Right ventricle myocardium inferior (tissue), 1 donor: ENCODE data around the gene EMD. TPM values are rescaled to one million over a fixed set of nuclear protein-coding genes. Genes with fewer than 3 reads are reported as not detected.
"Not testable (repeated sequence)": the region's sequence is repeated elsewhere in the genome, so short reads cannot be mapped to it uniquely, and the experiment has no call there.

Experiments used
- ATAC-seq: fragments of 200-7000 bp; cut with Tn5 transposase; one replicate; pipeline ENCODE4 v1.9.1; 2020; ENCODE audit warnings: mild to moderate bottlenecking, moderate library complexity
- DNase-seq: peaks from one replicate; pipeline ENCODE4 v3.0.0; 2021; ENCODE audit errors: missing footprints
- intact Hi-C: fragments of 100-400 bp; cut with DNase I; formaldehyde crosslinking; loops from one replicate; pipeline ENCODE4 v1.11.0; 2022
- total RNA-seq: library from RNA; stranded (reverse); fragmentation: NEBNext Ultra II Directional; extraction: Animal tissue kit (Norgen Biotek cat#: 25700); gene quantifications from one replicate; pipeline ENCODE4 v1.2.1, GENCODE V29; 2021
- donor health status: DM: no; HTN: yes; CAD: no; lungs with severe emphysema.

EMD gene
- total RNA-seq, 1 donor from 2014 or later, result 51.1 TPM

DNA sequence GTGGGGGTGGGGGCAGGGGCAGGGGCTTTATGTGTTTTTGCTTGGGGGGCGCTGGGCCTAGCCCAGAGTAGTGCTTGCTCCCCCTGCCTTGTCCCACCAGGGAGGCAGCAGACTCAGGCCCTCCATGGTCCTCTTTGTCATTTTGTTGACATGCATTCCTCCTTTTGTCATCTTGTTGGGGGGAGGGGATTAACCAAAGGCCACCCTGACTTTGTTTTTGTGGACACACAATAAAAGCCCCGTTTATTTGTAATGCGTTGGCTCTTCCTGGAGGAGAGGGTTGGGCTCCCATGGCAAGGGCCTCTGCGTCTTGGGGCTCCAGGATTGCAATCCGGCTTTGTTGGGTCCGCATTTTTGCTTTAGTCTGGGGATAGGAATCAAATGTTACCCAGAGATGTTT is 2.2 kb downstream of the EMD start:
- DNase-seq, result no peak
- intact Hi-C loops, result loop anchor here (10.0 kb wide), 1 partner anchor 366 kb away; the partner anchor contains the start of gene IRAK1
- no peak for ATAC-seq

- intact Hi-C loops, result loop anchor here (10.0 kb wide), 1 partner anchor 368 kb away; the partner anchor contains the start of gene IRAK1
- DNase-seq, result no peak
- ATAC-seq, result no peak
Observed at GRCh38 chrX:154382483-154383069, 3.5 kb downstream of the EMD start.

- no peak for DNase-seq
- intact Hi-C loops, result loop anchor here (10.0 kb wide), 1 partner anchor 369 kb away; the partner anchor contains the start of gene IRAK1
- no peak for ATAC-seq
Observed at GRCh38 chrX:154383359-154384283, 4.5 kb downstream of the EMD start.

- ATAC-seq (no peak), DNase-seq (no peak)
- intact Hi-C loops, result loop anchor here (10.0 kb wide), 1 partner anchor 370 kb away; the partner anchor contains the start of gene IRAK1
Observed at GRCh38 chrX:154384284-154384892, 5.3 kb downstream of the EMD start.

GRCh38 chrX:154388094-154388493 is 9.0 kb downstream of the EMD start:
- ATAC-seq, result peak; percentile 19
- intact Hi-C loops, result loop anchor here (10.0 kb wide), 1 partner anchor 373 kb away; the partner anchor contains the start of gene IRAK1
- DNase-seq, result not testable (repeated sequence)

- DNase-seq, result not testable (repeated sequence)
- intact Hi-C loops, result loop anchor here (10.0 kb wide), 1 partner anchor 374 kb away; the partner anchor contains the start of gene IRAK1
- ATAC-seq, result peak; percentile 0
Observed at GRCh38 chrX:154388649-154389048, 9.6 kb downstream of the EMD start.

- peak; percentile 93 for ATAC-seq
- intact Hi-C loops, result loop anchor here (10.0 kb wide), 1 partner anchor 375 kb away; the partner anchor contains the start of gene IRAK1
Observed at GRCh38 chrX:154389812-154390747, 11.0 kb downstream of the EMD start.

GRCh38 chrX:154396363-154396762 is 17.3 kb downstream of the EMD start:
- ATAC-seq, intact Hi-C loops, DNase-seq: not testable (repeated sequence)

More at GRCh38 chrX:154389812-154390747, 11.0 kb downstream of the EMD start:
- not testable (repeated sequence) for DNase-seq

- DNase-seq, result peak; percentile 86
- peak; percentile 88 for ATAC-seq
- intact Hi-C loops, result no loop called here
Observed at GRCh38 chrX:154396973-154397887, 18.1 kb downstream of the EMD start.

GRCh38 chrX:154397888-154398667 is 19.0 kb downstream of the EMD start, which contains the start of gene RPL10:
RPL10 (plus strand) TSS chrX:154398377; CDS start chrX:154398520, 143 bp downstream.
- ATAC-seq (peak; percentile 92), DNase-seq (peak; percentile 97)
- intact Hi-C loops, result no loop called here

- intact Hi-C loops, result loop anchor here (1.0 kb wide), 1 partner anchor 10 kb away; the partner anchor contains the start of gene DNASE1L1
- peak; percentile 94 for DNase-seq
- ATAC-seq, result peak; percentile 55
Observed at GRCh38 chrX:154398668-154399526, 19.8 kb downstream of the EMD start.

GRCh38 chrX:154399527-154400368 is 20.7 kb downstream of the EMD start:
- intact Hi-C loops, result loop anchor here (1.0 kb wide), 1 partner anchor 10 kb away; the partner anchor contains the start of gene DNASE1L1
- no peak for DNase-seq
- ATAC-seq, result no peak

GRCh38 chrX:154400369-154400817 is 21.3 kb downstream of the EMD start:
- DNase-seq, intact Hi-C loops, ATAC-seq: not testable (repeated sequence)
